Measurements from ENCODE around the gene CD2. TPM values are rescaled to one million over a fixed set of nuclear protein-coding genes. Genes with fewer than 3 reads are reported as not detected.
A peak's percentile ranks its signal among the peaks of the same experiment; 100 is the strongest.

The CD2 gene
- total and polyA plus RNA-seq, 8 donors, result 0.16 to 1.9 (median 0.79) TPM

DNA sequence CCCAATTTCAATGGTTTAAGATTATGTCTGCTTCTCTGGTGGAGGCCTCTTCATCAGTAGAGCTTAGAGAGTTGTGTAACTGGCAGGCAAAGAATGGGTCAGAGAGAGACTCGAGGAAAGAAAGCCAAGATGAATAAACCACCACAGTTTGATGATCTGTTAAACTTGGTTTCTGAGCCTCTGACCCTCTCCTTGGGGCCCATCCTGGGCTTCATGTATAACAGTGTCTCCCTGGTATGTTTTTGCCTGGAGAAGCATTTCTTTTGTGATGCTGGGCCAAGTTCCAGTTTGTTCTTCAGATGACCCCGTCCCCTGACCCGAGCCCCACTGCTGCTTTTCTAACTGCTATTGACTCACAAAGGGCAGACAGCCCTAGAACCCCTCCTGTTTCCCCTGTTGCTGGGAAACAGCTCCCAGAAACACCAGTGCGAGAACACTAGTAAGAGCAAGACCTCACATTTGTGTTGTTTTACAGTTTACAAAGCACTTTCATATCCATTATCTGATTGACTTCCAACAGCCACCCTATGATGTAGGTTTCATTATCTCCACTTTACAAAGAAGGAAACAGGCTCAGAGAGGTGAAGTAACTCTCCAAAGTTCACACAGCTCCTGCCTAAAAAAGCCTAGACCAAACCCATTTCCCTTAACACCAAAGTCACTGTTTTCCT lies 9.0 kb downstream of the CD2 start:
- intact Hi-C loops (cut with DNase I), result no loop called here
- peak in 2 of 4 donors; percentile 33 to 48 for ATAC-seq
- Histone ChIP-seq H3K4me3 (no peak overlapping the region), H3K27ac (no peak overlapping the region), H3K4me1 (no peaks in the 10 kb centered on the region), H3K27me3 (no peaks in the 10 kb centered on the region), H3K9me3 (no peaks in the 10 kb centered on the region), H3K36me3 (no peaks in the 10 kb centered on the region)
- no peak for DNase-seq
- 76 to 79% methylated on average over 4 of the region's 4 CpGs for WGBS, 2 donors
- FAIRE-seq, result no peak
- TF ChIP-seq, protein P1, sequence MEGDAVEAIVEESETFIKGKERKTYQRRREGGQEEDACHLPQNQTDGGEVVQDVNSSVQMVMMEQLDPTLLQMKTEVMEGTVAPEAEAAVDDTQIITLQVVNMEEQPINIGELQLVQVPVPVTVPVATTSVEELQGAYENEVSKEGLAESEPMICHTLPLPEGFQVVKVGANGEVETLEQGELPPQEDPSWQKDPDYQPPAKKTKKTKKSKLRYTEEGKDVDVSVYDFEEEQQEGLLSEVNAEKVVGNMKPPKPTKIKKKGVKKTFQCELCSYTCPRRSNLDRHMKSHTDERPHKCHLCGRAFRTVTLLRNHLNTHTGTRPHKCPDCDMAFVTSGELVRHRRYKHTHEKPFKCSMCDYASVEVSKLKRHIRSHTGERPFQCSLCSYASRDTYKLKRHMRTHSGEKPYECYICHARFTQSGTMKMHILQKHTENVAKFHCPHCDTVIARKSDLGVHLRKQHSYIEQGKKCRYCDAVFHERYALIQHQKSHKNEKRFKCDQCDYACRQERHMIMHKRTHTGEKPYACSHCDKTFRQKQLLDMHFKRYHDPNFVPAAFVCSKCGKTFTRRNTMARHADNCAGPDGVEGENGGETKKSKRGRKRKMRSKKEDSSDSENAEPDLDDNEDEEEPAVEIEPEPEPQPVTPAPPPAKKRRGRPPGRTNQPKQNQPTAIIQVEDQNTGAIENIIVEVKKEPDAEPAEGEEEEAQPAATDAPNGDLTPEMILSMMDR (IDR thresholded peaks at IDR 0.05), result no peak

DNA sequence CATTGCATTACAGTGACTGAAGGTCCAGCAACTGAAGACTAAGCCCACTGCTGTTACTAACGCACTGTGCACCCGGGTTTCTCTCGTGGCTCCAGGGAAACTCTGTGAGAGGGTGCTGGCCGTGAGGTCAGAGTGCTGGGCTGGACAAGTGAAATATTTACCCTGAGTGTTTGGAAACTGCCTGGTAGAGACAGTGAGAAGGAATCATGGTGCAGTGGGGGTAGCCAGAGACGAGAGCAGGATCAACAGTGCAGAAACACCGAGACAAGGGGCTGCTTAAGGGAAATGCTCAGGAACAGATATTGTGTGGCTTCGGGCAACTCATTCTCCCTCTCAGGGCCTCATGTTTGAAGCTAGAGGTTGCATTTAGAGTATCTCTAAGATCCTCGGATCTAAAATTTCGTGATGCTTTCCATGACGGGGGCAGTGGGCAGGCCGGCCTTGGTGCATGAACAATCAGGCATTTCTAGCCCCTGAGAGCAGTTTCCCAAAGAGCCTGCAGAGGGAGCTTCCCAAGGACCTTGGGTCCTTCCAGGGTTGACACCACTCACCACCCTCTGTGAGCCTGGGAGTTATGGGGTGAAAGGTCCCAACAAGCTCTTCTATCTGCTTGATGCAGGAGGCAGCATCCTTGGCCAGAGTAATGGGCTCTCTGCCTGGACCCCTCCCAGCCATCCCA lies 9.7 kb downstream of the CD2 start:
- intact Hi-C loops (cut with DNase I), result no loop called here
- DNase-seq (peak in 3 of 6 donors; percentile 32 to 58 (median 46)), ATAC-seq (peak; percentile 74 to 95 (median 84)), FAIRE-seq (no peak)
- Histone ChIP-seq H3K4me1 (no peaks in the 10 kb centered on the region), H3K4me3 (no peak overlapping the region), H3K9me3 (no peaks in the 10 kb centered on the region), H3K27ac (no peak overlapping the region), H3K27me3 (no peaks in the 10 kb centered on the region), H3K36me3 (no peaks in the 10 kb centered on the region)
- WGBS, 2 donors, result 64 to 65% methylated on average over 11 of the region's 11 CpGs
- TF ChIP-seq, protein P1 (IDR thresholded peaks at IDR 0.05), result peak; percentile 31 to 45 (median 41)

DNA sequence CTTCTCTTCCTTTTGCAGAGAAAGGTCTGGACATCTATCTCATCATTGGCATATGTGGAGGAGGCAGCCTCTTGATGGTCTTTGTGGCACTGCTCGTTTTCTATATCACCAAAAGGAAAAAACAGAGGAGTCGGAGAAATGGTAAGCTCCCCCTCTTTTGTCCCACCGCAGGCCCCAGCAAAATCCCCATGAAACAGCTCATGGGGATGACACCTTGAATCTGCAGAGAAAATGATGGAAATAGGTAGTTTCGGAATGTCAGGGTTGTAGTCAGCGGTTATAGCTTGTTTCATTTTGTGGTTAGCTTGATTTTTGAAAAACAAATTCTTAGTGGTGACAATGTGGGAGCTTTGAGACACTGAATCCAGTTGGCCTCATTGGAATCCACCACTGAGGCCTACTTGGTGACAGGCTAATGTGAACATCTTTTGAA lies 10.3 kb downstream of the CD2 start:
- TF ChIP-seq, protein P1 (IDR thresholded peaks at IDR 0.05), result no peak
- ATAC-seq (no peak), DNase-seq (no peak), FAIRE-seq (no peak)
- Histone ChIP-seq H3K4me3 (no peak overlapping the region), H3K9me3 (no peaks in the 10 kb centered on the region), H3K27ac (no peak overlapping the region), H3K36me3 (no peaks in the 10 kb centered on the region), H3K4me1 (no peaks in the 10 kb centered on the region), H3K27me3 (no peaks in the 10 kb centered on the region)
- intact Hi-C loops (cut with DNase I), result no loop called here
- WGBS, 2 donors, result 88 to 90% methylated on average over 5 of the region's 5 CpGs

DNA sequence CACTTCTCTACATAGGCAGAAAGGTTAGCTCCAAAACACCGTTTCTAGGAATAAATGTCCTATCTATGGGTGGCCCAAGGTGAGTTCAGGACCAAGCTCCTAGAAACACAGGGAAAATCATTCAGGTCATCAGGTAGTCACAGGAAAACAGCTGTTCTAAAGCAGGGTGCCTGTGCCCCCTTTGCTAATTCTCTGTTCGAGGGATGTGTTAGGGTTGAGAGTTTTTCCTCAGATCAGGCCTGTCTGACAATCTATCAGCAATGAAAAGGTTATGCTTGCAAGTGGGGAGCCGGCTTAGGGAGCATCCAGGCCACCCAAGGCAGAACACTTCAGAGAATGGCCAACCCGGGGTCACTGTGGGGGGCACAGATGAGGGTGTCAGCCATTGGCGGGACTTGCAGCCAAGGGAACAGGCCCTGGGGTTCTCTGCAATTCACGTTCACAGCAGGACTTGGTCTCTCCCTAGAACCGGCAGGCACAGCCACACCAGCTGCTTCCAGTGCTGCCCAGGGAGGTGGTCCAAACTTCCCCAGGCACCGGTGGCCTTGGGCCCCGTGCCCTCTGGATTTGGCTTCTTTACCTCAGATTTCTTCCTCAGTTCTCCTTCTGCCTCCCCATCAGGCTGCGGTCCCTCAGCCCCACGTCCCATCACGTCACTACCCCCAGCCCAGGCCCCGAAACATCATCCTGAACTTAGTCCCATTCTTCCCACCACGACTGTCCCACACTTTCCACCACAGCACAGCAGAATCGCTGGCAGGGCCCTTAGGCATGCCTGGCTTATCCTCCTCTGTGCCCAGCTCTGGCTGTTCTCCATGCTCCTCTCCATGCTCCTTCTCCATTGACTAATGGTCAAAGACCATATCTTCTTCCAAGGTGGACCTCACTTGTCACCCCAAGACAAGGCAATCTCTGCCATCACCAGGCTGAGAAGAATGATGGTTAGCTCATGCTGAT lies 11.0 kb downstream of the CD2 start:
- no peak overlapping the region for H3K27ac ChIP-seq
- no peak overlapping the region for H3K4me3 ChIP-seq
- H3K27me3 ChIP-seq, result no peaks in the 10 kb centered on the region
- intact Hi-C loops (cut with DNase I), result no loop called here
- TF ChIP-seq, protein P1 (IDR thresholded peaks at IDR 0.05), result no peak
- 85 to 89% methylated on average over 15 of the region's 15 CpGs for WGBS, 2 donors
- no peaks in the 10 kb centered on the region for H3K4me1 ChIP-seq
- DNase-seq (no peak), FAIRE-seq (no peak), ATAC-seq (no peak)
- no peaks in the 10 kb centered on the region for H3K9me3 ChIP-seq
- no peaks in the 10 kb centered on the region for H3K36me3 ChIP-seq
